ENCODE data around the gene STK25. TPM values are rescaled to one million over a fixed set of nuclear protein-coding genes. Genes with fewer than 3 reads are reported as not detected.
A peak's percentile ranks its signal among the peaks of the same experiment; 100 is the strongest.

The STK25 gene
- total RNA-seq, 1 donor from 2014 or later = 226 TPM

GRCh38 chr2:241522477-241522876 is 14.1 kb upstream of the STK25 start:
- DNase-seq (ENCODE audit: low spot score, unreplicated experiment) = no peak
- Mint-ChIP-seq H3K4me1 (ENCODE audit: low read depth) (no peaks in the 10 kb centered on the region), H3K4me3 (ENCODE audit: low read depth) (no peak overlapping the region), H3K27ac (no peak overlapping the region), H3K9me3 (ENCODE audit: low read depth) (peaks cover 14% of the 10 kb centered on the region), H3K36me3 (ENCODE audit: insufficient read depth) (no peaks in the 10 kb centered on the region), H3K27me3 (peaks cover 2% of the 10 kb centered on the region)
- TF ChIP-seq CTCF (IDR thresholded peaks at IDR 0.05; ENCODE audit: unreplicated experiment) = no peak

- Mint-ChIP-seq H3K9me3 (ENCODE audit: low read depth) (peaks cover 12% of the 10 kb centered on the region), H3K36me3 (ENCODE audit: insufficient read depth) (no peaks in the 10 kb centered on the region)
Measured at GRCh38 chr2:241519669-241520068, 11.3 kb upstream of the STK25 start.

GRCh38 chr2:241517297-241517696 is 8.9 kb upstream of the STK25 start:
- peaks cover 7% of the 10 kb centered on the region for H3K9me3 Mint-ChIP-seq (ENCODE audit: low read depth)
- DNase-seq (ENCODE audit: low spot score, unreplicated experiment) = no peak
- no peaks in the 10 kb centered on the region for H3K36me3 Mint-ChIP-seq (ENCODE audit: insufficient read depth)
- H3K4me3 Mint-ChIP-seq (ENCODE audit: low read depth) = no peak overlapping the region
- H3K4me1 Mint-ChIP-seq (ENCODE audit: low read depth) = no peaks in the 10 kb centered on the region
- TF ChIP-seq CTCF (IDR thresholded peaks at IDR 0.05; ENCODE audit: unreplicated experiment) = no peak
- peak overlapping the region; percentile 76 for H3K27ac Mint-ChIP-seq
- peaks cover 2% of the 10 kb centered on the region for H3K27me3 Mint-ChIP-seq

More at GRCh38 chr2:241519669-241520068, 11.3 kb upstream of the STK25 start:
- TF ChIP-seq CTCF (IDR thresholded peaks at IDR 0.05; ENCODE audit: unreplicated experiment) = no peak
- no peak overlapping the region for H3K4me3 Mint-ChIP-seq (ENCODE audit: low read depth)
- peaks cover 2% of the 10 kb centered on the region for H3K27me3 Mint-ChIP-seq
- DNase-seq (ENCODE audit: low spot score, unreplicated experiment) = no peak
- H3K4me1 Mint-ChIP-seq (ENCODE audit: low read depth) = no peaks in the 10 kb centered on the region
- H3K27ac Mint-ChIP-seq = no peak overlapping the region

GRCh38 chr2:241516520-241516965 is 8.2 kb upstream of the STK25 start:
- Mint-ChIP-seq H3K4me3 (ENCODE audit: low read depth) (no peak overlapping the region), H3K4me1 (ENCODE audit: low read depth) (no peaks in the 10 kb centered on the region), H3K27me3 (peaks cover 2% of the 10 kb centered on the region)

GRCh38 chr2:241514986-241515737 is 6.8 kb upstream of the STK25 start:
- Mint-ChIP-seq H3K36me3 (ENCODE audit: insufficient read depth) (no peaks in the 10 kb centered on the region), H3K27me3 (peaks cover 2% of the 10 kb centered on the region), H3K4me3 (ENCODE audit: low read depth) (no peak overlapping the region), H3K9me3 (ENCODE audit: low read depth) (peaks cover 7% of the 10 kb centered on the region), H3K4me1 (ENCODE audit: low read depth) (no peaks in the 10 kb centered on the region), H3K27ac (no peak overlapping the region)
- no peak for TF ChIP-seq CTCF (IDR thresholded peaks at IDR 0.05; ENCODE audit: unreplicated experiment)
- DNase-seq (ENCODE audit: low spot score, unreplicated experiment) = no peak

More at GRCh38 chr2:241516520-241516965, 8.2 kb upstream of the STK25 start:
- no peak for DNase-seq (ENCODE audit: low spot score, unreplicated experiment)
- Mint-ChIP-seq H3K27ac (peak overlapping the region; percentile 53), H3K36me3 (ENCODE audit: insufficient read depth) (no peaks in the 10 kb centered on the region), H3K9me3 (ENCODE audit: low read depth) (peaks cover 7% of the 10 kb centered on the region)
- TF ChIP-seq CTCF (IDR thresholded peaks at IDR 0.05; ENCODE audit: unreplicated experiment) = no peak
